ENCODE results near the gene PSMD13. TPM values are rescaled to one million over a fixed set of nuclear protein-coding genes. Genes with fewer than 3 reads are reported as not detected.

PSMD13 gene
- total RNA-seq, result 115 and 168 TPM in 2 replicates

DNA sequence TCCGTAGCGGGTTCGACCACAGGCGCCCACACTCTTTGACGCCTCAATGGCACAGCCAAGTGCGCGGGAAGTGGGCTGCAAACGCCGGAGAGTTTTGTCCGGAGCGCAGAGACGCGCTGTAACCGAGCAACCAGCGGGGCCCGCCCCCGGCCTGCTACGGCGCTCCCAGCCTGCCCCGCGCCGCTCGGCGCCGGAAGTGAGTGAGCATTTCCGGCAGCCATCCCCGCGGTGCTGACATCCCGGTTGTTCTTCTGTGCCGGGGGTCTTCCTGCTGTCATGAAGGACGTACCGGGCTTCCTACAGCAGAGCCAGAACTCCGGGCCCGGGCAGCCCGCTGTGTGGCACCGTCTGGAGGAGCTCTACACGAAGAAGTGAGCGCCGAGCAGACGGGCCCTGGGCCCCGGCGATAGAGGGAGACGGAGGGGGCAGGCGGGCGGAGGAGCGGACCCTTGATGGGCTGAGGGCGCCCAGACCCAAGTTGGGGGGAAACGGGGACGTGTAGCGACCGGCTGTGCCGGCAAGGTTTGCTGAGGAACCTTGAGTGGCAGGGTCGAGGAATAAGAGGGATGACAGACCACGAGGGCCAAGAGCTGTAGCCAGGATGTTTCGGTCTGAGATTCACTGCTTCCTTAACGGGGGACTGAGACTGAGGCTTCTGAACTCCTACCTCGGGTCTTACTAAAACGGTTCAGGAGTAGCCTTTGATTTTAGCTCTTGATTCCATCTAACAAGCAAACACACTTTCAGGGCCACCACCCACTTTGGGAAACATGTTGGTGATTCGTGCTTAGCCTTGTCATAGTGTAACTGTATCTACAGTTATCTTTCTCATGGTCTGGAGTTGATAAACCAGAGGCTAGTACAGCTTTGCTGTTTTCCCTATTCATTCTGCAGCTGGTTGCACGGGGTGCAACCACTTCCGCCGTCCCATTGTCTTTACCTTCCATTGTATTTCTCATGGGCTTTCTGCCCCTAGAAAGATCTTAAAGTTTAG, at the start of gene PSMD13:
TSS of gene PSMD13 (plus strand) at position 203 of the 994 bp plus-strand sequence. CDS start at position 277, 74 bp downstream.

DNA sequence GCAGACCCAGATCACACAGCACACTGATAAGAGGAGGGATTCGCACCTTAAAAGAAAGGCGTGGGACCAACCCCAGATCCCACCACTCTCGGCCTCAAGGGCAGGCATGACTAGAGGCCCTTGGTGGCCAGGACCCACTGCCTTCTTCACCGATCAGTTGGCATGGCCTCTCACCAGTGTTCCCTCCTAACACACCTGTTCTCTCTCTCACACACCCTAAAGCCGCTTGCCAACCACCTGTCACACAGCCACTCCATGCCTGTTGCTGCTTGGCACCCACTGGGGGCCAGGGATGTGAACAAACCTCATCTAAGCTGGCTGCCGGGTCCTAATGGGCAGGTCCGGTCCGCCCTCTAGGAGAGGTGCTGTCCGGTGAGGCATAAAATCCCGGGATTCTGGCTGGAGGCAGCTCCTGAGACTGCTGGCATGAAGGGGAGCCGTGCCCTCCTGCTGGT, 44.1 kb upstream of the PSMD13 start, which contains the start of gene SCGB1C1:
TSS of gene SCGB1C1 (plus strand) at position 405 of the 455 bp plus-strand sequence. CDS start at position 427, 22 bp downstream.

DNA sequence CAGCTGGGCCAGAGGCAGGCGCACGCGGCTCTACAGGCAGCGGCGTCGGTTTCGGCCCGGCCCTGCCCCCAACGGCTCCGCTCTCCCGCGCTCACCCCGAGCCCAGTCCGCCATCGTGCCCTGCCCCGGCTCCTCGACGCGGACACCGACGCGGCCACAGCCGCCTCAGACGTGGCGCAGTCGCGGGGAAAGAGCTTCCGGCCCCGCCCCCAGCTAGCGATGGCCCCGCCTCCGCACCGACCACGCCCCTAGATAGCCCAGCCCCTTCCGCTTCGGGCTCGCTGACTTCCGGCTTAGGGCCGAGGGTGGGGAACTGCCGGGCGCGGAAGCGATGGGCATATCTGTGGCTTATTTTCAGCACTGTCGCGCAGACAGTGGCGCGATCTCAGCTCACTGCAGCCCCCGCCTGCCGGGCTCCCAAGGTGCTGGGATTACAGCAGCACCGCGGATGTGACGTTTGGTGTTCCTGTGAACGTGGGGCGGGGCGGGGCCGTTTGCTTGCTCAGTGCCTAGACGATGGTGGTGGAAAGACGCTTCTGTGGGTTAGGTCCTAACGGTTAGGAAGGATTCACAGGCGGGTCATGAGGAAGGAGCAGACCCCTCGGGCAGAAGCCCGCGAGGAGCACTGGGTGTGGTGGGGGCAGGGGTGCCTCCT, 29.4 kb upstream of the PSMD13 start, which contains the start of the genes BET1L and RIC8A:
TSS of gene BET1L (minus strand) at position 192 of the 655 bp plus-strand sequence. CDS start at position 114, 78 bp downstream.
TSS of gene RIC8A (plus strand) at position 501 of the 655 bp plus-strand sequence. CDS start 1,147 bp downstream, outside the sequence.

DNA sequence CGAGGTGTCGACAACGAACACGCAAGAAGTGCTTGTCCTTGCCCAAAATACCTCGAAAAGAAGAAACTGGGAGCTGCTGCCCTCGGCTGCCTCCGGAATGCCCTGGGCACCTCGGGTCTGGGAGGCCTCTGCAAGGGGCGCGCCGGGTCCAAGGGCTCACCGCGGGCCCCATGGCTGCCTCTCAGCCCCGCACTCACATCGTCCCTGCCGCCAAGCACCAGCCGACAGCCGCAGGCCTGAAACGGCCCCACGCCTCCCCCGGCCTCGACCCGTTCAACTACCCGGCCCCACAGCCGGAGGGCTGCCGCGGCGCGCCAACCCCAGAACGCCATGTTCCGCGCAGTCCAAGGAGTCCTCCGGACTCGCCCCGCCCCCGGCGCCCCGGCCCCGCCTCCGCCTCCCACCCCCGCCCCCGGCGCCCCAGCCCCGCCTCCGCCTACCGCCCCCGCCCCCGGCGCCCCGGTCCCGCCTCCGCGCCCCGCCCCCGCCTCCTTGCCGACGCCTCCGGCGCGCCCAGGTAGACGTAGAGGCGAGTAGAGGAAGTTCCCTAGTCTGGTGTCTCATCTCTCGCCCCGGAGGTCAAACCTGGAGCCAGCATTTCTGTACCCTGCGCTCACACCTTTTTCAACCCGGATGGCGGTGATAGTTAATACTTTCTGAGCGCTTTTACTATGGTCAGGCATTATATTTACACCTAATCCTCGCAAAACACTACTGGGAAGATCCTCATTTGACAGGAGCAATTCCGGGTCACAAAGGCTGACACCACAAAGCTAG, 591 bp upstream of the PSMD13 start, which contains the start of gene SIRT3:
TSS of gene SIRT3 (minus strand) at position 346 of the 777 bp plus-strand sequence. CDS start at position 332, 14 bp downstream.

DNA sequence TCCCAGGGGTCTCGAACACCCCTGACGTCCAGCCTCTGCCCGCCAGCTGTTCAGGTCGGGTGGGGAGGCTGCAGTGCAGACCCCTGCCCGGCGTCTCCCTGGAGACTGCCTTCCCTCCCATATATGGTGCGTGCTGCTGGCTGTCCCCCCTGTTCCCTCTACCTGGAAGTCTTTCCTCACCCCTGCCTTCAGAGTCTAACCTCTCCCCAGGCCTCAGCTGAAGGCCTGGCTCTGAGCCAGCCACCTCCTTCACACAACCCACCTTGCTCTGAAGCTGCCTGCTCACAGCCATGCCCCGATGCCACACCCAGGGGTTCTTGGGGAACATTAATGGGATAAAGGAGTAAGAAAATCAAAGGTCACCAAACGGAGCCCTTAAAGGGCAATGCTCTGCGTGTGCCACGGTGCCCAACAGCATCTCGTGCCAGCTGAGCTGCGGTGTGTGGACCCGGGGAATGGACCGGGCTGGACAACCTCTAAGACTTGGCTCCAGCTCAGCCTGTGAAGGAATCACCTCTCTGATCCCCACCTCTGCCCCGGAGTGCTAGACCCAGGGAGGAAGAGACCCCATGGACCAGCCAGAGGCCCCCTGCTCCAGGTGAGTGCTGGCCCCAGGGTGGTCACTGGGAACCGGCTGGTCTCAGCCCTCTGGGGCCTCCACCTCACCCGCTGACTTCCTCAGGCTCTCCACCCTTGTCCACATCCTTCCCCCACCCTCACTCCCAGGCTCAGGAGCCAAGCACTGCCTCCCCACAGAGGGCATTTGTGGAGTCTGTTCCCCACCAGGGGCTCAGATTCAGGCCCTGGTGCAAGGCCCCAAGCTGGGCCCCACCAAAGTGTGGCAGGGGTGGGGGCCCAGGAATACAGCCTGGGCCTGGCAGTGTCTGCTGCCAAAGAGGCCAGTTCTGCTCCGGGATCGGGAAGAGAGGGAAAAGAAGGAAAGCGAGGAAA, 41.5 kb downstream of the PSMD13 start, which contains the start of gene NLRP6:
TSS of gene NLRP6 (plus strand) at position 407 of the 951 bp plus-strand sequence. CDS start at position 570, 163 bp downstream.

DNA sequence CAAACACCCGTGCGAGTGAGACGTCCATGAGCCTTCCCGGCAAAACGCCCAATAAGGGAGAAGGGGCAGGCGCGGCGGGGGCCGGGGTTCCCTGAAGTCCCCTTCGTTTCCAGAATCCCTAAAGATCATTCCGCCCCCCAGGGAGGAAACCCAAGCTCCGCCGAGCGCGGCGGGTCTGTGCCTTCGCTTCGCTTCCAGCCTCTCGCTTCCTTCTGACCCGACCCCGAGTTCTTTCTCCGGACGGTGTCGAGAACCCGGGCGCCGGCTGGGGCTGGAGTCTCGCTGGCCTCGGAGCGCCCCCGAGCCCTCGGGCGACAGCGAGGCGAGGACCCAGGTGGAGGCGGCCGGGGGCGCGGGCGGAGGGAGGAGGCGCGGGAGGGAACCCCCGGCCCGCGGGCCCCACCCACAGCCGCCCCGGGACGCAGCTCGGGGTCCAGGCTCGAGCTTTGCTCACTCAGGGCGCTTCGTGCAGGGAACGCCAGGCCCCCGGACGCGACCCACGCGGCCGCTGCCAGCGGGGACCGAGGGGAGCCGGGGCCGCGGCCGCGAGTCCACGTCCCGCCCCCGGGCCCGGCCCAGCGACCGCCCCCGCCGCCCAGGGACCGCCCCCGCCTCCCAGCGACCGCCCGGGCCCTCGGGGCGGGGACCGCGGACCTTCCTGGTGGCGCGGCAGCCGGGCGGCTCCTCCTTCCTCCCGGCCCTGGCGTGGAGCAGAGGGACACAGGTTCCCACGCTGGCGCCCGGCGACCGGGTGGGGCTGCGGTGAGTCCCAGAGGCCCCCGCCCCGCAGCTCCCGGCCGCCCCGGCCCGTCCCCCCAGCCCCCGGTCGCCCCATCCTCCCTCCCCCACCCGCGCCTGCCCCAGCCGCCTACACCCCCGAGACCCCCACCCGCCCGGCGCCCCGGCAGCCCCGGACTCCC, 52.0 kb downstream of the PSMD13 start, which contains the start of gene PGGHG:
TSS of gene PGGHG (plus strand) at position 649 of the 920 bp plus-strand sequence. CDS start 691 bp downstream, outside the sequence.

DNA sequence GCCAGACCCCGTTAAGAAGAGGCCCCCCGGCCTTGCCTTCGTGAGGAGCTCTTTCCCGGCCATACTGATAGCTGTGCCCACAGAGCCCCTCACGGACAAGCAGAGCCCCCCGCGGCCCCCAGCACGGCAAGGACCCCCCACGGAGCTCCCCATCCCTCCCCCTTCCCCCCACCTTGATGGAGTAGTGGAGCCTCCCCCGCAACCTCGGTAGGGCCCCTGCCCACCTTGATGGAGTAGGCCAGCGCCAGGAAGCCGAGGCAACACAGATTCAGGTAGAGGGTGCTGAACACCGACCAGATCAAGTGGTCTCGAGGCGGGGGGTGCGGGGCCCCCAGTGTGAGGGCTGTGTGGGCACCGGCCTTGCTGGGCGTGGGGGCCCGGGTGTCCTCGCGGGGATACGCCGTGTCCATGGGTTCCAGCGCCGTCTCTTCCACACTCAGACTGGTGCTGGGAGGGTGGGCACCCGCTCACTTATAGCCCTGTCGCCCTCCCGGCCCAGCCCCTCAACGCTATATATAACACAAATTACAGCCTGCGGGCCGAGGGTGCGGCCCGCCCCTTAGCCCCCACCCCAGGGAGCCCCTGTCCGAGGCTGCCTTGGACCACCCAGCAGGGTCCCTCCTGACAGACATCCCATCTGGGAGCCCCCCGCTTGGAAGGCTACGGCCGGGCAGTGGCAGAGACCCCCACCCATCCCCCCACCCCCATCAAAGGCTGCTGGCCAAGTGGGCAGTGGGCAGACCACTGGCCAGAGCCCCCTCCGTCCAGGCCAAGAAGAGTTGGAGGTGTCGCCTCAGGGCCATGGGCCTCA, 62.5 kb downstream of the PSMD13 start, which contains the start of gene IFITM5:
TSS of gene IFITM5 (minus strand) at position 446 of the 811 bp plus-strand sequence. CDS start at position 410, 36 bp downstream.

Other genes starting within 250 kb of the PSMD13 start
- not detected in 2 replicates for gene SCGB1C1, start 43.9 kb upstream of the PSMD13 start, total RNA-seq
- 25.5 and 26.3 TPM in 2 replicates for gene BET1L, start 29.6 kb upstream of the PSMD13 start, total RNA-seq
- gene RIC8A, start 29.3 kb upstream of the PSMD13 start, total RNA-seq, result 118 and 212 TPM in 2 replicates
- 10.8 and 14.1 TPM in 2 replicates for gene SIRT3, start 634 bp upstream of the PSMD13 start, total RNA-seq
- not detected in 2 replicates for gene NLRP6, start 41.4 kb downstream of the PSMD13 start, total RNA-seq
- 7.9 and 18.0 TPM in 2 replicates for gene PGGHG, start 52.1 kb downstream of the PSMD13 start, total RNA-seq
- gene IFITM5, start 62.5 kb downstream of the PSMD13 start, total RNA-seq, result 0.50 TPM in 1 of 2 replicates, not detected in the other
- gene IFITM2, start 70.8 kb downstream of the PSMD13 start, total RNA-seq, result 49.7 and 93.9 TPM in 2 replicates
- gene IFITM1, start 77.1 kb downstream of the PSMD13 start, total RNA-seq, result 20.9 and 31.6 TPM in 2 replicates
- gene IFITM3, start 83.9 kb downstream of the PSMD13 start, total RNA-seq, result 33.3 and 84.0 TPM in 2 replicates
- gene B4GALNT4, start 132.5 kb downstream of the PSMD13 start, total RNA-seq, result 3.3 and 4.7 TPM in 2 replicates
- gene PKP3, start 157.2 kb downstream of the PSMD13 start, total RNA-seq, result 1.7 and 2.8 TPM in 2 replicates
- 17.5 and 18.5 TPM in 2 replicates for gene SIGIRR, start 178.0 kb downstream of the PSMD13 start, total RNA-seq
- 0.17 TPM in 1 of 2 replicates, not detected in the other for gene ANO9, start 205.0 kb downstream of the PSMD13 start, total RNA-seq
- gene PTDSS2, start 213.3 kb downstream of the PSMD13 start, total RNA-seq, result 35.9 and 40.5 TPM in 2 replicates